Gastrocnemius medialis (tissue), 4 donors: Measurements from ENCODE around the gene IGF1R.

Experiments
- POLR2A ChIP-seq, 2 donors: fragments of 450-650 bp; IDR thresholded peaks; one replicate each; pipeline ENCODE4 v1.6.1; 2017; ENCODE audit warnings: antibody characterized with exemption in 2 of 2, mild to moderate bottlenecking in 2 of 2, moderate library complexity in 2 of 2
- TF ChIP-seq, protein P1 (sequence below), 5 experiments: fragments of 450-650 bp in 3 of 5; fragments of 200-600 bp in 2 of 5; sonication (generic) in 2 of 5; IDR thresholded peaks in 4 of 5; conservative IDR thresholded peaks in 1 of 5; 1 replicate in 4 of 5; 2 replicates in 1 of 5; pipeline ENCODE4 v1.5.1; 2016 to 2019; ENCODE audit warnings: antibody characterized with exemption in 5 of 5, mild to moderate bottlenecking in 3 of 5, moderate library complexity in 3 of 5

DNA sequence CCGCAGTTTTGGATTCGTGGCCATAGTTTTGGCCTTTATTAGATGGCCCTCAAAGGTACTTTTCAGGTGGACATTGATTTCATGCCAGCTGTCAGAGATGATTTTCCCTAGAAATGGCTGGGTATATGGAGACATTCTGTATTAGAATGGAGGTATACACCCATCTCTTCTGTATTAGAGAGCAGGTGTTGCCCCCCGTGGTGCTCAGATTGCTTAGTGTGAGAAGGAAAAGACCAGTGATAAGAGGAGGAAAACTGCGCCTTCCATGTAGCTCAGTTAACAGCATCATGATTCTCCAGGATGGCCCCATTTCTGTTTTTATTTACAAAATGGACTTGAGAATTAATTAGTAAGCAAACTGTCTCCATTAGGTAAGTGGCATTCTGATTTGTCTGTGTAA is 145.9 kb downstream of the IGF1R start:
- no peak for TF ChIP-seq POLR2A (IDR thresholded peaks at IDR 0.05)
- TF ChIP-seq, protein P1, sequence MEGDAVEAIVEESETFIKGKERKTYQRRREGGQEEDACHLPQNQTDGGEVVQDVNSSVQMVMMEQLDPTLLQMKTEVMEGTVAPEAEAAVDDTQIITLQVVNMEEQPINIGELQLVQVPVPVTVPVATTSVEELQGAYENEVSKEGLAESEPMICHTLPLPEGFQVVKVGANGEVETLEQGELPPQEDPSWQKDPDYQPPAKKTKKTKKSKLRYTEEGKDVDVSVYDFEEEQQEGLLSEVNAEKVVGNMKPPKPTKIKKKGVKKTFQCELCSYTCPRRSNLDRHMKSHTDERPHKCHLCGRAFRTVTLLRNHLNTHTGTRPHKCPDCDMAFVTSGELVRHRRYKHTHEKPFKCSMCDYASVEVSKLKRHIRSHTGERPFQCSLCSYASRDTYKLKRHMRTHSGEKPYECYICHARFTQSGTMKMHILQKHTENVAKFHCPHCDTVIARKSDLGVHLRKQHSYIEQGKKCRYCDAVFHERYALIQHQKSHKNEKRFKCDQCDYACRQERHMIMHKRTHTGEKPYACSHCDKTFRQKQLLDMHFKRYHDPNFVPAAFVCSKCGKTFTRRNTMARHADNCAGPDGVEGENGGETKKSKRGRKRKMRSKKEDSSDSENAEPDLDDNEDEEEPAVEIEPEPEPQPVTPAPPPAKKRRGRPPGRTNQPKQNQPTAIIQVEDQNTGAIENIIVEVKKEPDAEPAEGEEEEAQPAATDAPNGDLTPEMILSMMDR (IDR thresholded peaks at IDR 0.05 in 4 of 5, conservative IDR thresholded peaks at IDR 0.05 in 1 of 5), result no peak
